ENCODE results near the gene SLCO4A1.

DNA sequence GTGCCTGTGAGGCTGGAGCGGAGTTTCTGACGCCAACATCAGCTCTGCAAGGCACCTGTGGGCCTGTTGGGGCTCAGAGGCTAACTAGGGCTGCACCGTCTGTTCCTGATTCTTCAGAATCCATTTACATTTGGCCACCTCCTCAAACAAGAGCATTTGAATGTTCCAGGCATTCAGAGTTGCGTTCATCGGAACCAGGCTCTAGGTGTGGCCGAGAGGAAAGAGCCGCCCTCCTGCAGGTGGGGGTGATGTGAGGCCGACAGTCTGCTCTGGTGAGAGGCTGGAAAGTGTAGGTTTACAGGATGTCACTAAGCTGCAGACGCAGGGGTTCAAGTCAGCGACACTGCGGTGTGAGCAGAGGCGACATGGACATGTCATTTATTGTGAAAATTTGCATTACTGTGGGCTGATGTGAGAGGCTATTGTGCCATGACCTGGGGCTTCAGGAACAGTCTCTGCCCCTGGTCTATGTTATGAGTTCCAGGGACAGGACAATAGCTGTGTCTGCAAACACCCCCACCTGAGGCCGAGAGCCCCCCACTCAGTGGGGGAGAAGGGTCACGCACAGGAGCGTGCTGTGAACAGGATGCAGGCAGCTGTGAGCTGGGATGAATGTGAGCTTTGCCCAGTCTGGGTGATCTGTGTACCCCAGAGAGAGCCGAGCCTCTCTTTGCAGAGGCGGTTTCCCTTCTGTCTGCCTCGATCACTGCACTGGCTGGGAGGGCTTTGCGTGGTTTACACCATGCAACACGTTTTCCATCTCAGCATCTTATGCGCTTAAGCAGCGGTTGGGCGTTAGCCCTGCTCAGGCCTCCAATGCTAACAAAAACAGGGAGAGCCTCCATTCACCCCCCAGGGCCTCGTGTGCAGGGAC, 21.1 kb downstream of the SLCO4A1 start:
- no peak for TF ChIP-seq POLR2A (IDR thresholded peaks at IDR 0.05; ENCODE audit: low read length)
- no peak for TF ChIP-seq GATA1 (IDR thresholded peaks at IDR 0.05; ENCODE audit: low read depth, low read length)
